HG02885 (cell line): Measurements from ENCODE around the gene RBL1.

Experiments
- ATAC-seq: cut with Tn5 transposase; IDR thresholded peaks from one replicate; pipeline ENCODE4 v1.9.1; 2021; ENCODE audit warnings: mild to moderate bottlenecking; ENCODE audit not compliant: unreplicated experiment, poor library complexity

RBL1 gene

DNA sequence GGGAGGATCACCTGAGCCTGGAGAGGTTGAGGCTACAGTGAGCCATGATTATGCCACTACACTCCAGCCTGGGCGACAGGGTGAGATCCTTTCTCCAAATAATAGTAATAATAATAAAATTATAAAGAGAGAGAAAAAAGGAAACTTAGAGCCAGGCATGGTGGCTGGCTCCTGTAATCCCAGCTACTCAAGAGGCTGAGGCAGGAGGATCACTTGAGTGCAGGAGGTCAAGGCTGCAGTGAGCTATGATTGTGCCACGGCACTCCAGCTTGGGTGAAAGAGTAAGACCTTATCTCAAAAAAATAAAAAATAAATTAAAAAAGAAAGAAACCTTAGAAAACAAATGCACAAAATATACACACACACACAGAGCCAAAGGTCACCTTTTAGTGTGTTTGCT is 139.1 kb downstream of the RBL1 start:
- ATAC-seq: no peak

DNA sequence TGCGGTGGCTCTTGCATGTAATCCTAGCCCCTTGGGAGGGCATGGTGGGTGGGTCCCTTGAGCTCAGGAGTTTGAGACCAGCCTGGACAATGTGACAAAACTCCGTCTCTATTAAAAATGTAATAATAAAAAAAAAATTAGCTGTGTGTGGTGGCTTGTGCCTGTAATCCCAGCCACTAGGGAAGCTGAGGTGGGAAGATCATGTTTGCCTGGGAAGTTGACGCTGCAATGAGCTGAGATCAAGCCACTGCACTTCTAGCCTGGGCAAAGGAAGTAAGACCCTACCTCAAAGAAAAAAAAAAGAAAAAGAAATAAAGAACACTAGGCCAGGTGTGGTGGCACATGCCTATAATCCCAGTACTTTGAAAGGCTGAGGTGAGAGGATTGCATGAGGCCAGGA is 139.8 kb downstream of the RBL1 start:
- ATAC-seq: no peak

DNA sequence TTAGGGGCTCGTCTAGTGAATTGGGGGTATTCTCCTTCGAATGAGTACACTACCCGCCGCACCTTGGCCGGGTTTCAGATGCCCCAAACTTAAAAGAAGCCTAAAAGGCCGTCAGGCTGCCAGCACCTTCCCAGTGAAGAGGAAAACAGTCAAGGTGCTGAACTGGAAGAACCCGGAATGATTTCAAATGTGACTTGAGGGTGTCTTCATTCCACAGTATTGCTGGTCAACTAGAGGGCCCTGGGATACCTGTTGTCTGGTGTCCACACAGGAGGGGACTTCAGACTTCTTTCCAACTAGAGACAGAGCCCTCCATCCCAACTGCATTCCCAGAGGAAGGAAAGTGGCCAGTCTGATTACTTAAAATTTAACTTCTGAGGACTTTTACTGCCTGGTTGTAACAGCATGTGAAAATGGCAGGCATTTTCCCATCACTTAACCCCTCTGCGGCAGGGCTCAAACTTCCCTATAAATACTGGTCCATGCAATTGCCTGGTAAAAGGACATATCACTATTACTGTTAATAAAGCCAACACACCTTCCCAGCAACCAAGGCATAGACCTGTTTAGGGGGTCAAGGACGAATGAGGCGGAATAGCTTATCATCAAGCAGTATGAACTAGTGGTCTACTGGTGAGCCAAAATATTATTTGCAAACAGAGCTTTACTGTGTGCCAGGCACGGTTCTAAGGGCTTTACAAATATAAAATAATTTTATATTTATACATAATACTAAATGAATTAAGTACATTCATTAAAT is 143.6 kb downstream of the RBL1 start:
- no peak for ATAC-seq

DNA sequence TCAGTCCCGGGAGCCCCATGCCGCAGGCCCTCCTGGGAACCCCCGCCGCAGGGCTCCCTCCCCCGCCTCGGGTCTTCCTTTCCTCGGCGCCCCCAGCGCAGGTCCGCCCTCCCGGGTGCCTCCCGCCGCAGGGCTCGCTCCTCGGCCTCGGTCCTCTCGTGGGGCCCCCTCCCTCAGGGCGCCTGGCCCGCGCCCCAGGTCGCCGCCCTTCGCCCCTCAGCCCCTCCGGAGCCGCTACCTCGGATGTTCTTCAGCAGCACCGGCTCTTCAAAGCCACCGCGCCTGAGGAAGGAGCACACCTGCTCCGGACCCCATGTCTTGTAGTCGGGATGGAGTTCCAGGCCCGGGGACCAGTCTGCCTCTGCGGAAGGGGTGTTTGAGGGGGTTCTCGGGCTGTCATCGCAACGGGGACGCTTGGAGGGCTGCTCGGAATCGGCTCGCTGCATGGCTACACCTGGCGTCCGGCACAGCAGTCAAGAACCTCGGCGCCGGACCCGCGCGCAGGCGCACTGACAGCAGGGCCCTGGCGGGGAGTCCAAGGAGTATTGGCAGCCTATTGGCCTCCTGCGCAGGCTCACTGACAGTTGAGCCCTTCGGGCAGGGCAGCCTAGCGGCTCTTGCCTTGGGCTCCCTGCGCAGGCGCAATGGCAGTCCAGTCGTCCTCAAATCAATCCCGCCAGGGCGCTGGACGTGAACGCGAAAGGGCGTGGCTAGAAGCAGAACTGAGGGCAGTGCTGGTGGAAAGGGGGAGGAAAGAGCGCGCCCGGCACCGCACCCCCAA is 144.4 kb downstream of the RBL1 start, which contains the start of gene SAMHD1:
Gene SAMHD1 (minus strand): TSS at position 511 of the 781 bp plus-strand sequence. CDS start 65 bp downstream, at position 446.
- ATAC-seq: peak; percentile 93

DNA sequence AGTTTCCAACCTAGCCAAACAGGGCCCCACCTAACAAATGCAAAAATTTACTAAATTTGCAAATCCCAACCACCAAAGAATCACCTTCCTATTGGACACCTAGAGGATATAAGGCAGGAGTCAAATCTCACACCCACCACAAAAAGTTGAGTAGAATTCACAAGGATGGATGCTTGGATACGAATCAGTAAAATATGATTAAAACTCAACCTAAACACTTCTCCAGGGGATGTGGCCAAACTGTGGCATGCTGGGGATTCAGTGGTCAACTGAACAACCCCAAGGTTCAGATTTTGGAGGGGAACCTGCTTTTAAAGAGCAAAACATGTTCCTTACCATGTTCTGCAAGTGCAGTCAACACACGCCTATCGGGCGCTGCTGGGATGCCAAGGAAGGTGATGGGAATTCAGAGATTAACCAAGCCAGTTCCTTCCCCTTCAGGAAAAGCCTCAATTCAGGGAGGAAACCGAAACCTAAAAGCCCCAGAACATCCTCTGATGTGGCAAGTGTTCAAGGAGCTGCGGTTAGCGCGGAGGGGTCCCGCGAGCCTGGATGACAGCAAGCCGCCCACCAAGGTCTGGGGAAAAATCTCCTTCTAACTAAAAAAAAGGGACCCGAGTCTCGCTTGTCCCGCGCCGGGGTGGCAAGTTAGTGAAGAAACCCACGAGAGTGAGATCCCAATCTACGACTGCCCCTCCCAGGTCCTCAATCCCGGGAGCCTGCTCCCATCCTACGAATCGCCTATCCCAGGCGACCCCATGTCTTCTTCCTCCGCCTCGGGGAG is 145.2 kb downstream of the RBL1 start:
- no peak for ATAC-seq
